GM19043 (cell line): ENCODE results near the gene SND1.

Experiments
- ATAC-seq: cut with Tn5 transposase; IDR thresholded peaks from one replicate; pipeline ENCODE4 v1.9.1; 2021; ENCODE audit warnings: low read depth; ENCODE audit not compliant: unreplicated experiment

The SND1 gene

GRCh38 chr7:127850195-127850594, 198.2 kb downstream of the SND1 start:
- no peak for ATAC-seq

DNA sequence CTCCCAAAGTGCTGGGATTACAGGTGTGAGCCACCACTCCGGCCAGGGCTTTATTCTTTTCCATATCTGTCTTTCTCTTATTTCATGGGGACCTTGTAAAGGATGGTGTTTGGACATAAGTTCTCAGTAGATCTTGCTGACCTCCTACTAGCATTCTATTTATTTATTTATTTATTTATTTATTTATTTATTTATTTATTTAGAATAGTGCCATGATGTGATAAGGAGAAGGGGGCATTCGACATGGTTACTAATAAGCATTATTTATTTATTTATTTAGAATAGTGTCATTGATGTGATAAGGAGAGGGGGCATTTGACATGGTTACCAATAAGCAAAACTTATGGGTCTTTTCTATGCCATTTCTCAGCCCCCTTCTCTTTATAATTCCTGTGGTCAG, 202.4 kb downstream of the SND1 start:
- no peak for ATAC-seq

DNA sequence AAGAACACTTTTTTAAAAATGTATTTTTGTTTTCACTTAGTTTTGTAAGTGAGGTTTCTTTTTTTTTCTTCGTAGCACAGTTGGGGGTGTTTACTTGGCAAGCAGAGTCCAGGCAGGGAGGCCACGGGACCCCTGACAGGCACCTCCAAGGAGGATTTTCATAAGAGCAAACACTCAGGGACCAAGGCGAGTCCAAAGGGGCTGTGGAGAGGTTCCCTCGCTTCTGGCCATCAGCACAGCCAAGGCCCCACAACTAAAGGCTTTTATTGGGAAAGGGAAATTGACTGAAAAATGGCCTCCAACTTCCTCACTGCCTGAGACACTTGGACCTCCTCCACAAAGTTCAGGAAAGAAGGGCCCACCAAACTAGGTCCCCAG, 205.5 kb downstream of the SND1 start:
- ATAC-seq: no peak

DNA sequence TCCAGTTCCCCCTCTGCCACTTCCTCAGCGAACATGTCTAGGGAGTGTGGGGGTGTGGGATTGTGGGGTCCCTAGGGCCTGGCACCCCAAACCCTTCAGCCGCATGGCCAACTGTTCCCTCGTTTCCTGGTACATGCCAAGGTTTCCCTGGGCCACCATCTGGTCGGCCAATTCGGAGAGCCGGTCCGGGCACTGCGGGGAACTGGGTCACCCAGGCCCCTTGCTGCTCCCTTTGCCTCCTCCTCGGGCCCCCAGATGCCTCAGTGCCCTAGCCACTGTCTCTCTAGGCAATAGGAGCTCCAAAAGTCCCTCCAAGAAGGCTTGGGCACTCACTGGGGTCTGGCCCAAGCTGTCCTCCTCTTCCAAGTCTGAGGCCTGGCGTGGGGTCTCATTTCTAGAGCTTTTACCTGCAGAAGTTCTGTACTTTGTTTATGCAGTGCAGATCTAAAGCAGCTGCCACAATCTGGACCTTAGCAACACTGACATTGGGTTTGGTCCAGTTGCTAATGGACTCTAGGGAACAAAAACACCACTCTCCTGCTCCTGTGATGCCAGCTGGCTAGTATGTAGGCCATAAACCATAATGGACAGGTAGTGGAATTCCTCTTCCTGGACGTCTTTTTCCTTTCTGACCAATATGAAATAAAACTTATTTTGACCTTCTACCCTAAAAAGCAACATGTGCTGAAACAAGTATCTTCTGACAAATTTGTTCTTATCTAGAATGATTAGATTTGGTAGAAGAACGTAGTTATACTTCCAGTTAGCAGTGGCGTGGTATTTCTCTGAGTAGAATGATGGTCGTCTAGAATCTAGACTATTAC, 206.3 kb downstream of the SND1 start:
- ATAC-seq: no peak

GRCh38 chr7:127858915-127859189, 206.9 kb downstream of the SND1 start:
- no peak for ATAC-seq

GRCh38 chr7:127859330-127859729, 207.3 kb downstream of the SND1 start:
- ATAC-seq: no peak

DNA sequence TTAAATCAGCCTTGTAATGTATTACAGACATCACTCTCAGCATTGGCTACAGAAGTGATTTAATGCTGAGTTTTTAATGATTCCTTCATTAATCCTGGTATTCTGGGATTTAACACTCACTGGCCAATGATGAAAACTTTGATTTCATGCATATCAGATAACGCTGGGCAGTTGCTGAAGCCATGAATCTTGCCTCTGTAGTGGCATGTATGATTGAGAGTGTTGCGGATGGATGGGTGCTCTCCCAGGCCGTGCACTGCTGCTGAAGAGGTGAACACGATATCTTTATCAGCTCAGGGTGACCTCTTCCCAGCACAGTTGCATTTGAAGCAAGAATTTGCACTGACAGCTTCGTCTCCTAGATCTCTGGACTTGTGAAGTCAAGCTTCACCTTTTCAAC, 210.5 kb downstream of the SND1 start:
- no peak for ATAC-seq

GRCh38 chr7:127863082-127863481, 211.1 kb downstream of the SND1 start:
- no peak for ATAC-seq

- ATAC-seq: no peak
Observed at GRCh38 chr7:127865466-127865865, 213.5 kb downstream of the SND1 start.

- ATAC-seq: peak; percentile 43
Observed at GRCh38 chr7:127870231-127870907, 218.4 kb downstream of the SND1 start.

DNA sequence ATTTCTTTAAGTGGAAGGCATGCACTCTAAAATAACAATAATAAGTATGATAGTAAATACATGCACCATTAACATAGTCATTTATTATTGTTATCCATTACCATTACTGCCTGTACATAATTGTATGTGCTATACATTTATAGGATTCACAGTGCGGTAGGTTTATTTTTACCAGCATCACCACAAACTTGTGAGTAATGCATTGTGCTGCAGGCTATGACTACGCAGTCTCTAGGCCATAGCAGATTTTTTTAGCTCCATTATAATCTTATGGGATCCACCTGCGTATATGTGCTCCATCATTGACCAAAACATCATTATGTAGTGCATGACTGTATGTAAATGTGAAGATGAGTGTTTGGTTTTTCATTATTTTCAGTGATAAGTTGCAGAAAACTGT, 219.2 kb downstream of the SND1 start:
- no peak for ATAC-seq

GRCh38 chr7:127872122-127872521, 220.1 kb downstream of the SND1 start:
- ATAC-seq: peak; percentile 64

GRCh38 chr7:127873151-127873550, 221.2 kb downstream of the SND1 start:
- ATAC-seq: no peak

DNA sequence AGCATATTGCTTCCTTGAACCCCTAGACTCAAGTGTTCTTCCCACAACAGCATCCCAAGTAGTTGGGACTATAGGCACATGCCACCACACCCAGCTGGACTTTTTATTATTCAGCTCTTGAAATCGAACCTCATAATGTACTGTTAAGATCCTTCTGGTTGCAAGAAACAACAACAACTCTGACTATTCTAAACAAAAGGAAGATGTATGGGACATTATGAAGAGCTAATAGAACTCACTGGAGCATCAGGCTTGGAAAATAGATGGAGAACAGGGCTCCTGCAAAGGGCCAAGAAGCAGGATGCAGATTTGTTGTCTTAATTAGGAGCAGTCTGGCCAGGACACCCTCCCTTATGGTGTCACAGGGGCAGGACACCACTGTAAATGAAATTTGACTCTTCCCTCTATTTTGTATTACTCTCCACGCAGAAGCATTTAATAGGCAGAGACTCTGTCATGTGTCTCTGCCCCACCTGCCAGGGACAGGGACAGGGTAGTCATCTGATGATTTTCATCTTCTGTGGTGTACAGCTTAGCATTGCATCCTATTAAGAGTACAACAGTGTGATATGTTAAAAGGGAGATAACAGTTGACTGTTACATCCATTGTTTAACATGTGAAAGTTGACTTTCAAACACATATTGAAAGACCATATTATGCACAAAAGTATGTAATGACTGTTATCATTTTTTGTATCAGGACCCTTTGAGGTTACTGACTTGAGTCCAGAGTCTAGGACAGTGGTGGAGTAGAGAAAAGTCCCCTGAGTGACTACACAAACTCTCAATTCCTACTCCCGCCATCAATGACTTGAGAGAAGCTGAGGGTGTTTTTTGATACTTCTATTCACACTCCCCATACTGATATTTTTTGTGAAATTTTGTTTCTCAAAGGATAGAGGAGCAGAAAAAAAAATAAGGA, 222.0 kb downstream of the SND1 start:
- no peak for ATAC-seq

- no peak for ATAC-seq
Observed at GRCh38 chr7:127874951-127875608, 223.1 kb downstream of the SND1 start.

GRCh38 chr7:127876393-127876792, 224.4 kb downstream of the SND1 start:
- no peak for ATAC-seq

GRCh38 chr7:127877951-127878350, 226.0 kb downstream of the SND1 start:
- no peak for ATAC-seq

- no peak for ATAC-seq
Observed at GRCh38 chr7:127878791-127879190, 226.8 kb downstream of the SND1 start.

- ATAC-seq: no peak
Observed at GRCh38 chr7:127879436-127879835, 227.4 kb downstream of the SND1 start.

GRCh38 chr7:127879942-127880341, 227.9 kb downstream of the SND1 start:
- no peak for ATAC-seq

DNA sequence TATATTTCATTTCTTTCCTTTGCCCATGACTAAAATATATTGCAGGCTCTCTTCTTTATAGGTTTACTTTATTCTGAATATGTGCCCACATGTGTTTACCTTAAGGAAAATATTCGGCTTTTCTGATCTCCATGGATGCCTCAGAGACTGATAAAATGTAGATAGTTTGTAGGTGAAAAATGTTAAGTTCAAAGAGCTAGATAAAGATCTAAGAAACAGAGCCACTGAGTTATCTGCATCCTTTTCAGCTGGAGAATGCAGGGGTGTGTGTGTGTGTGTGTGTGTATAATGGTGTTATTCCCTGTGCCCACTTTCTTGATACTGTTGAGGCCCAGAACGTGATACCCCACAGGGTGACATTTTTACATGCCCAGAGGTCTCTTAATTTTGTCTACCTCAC, 228.5 kb downstream of the SND1 start:
- ATAC-seq: no peak
